HG03064 (cell line): ENCODE data around the gene KLHL22.
A peak's percentile ranks its signal among the peaks of the same experiment; 100 is the strongest.
"Not testable (repeated sequence)": the region's sequence is repeated elsewhere in the genome, so short reads cannot be mapped to it uniquely, and the experiment has no call there.

Source experiments
- ATAC-seq: cut with Tn5 transposase; IDR thresholded peaks from one replicate; pipeline ENCODE4 v1.9.1; 2021; ENCODE audit warnings: low read depth; ENCODE audit not compliant: unreplicated experiment

The KLHL22 gene

GRCh38 chr22:20524004-20524481 lies 28.4 kb upstream of the KLHL22 start:
- ATAC-seq: no peak

GRCh38 chr22:20523086-20523983 lies 27.7 kb upstream of the KLHL22 start:
- ATAC-seq: no peak

GRCh38 chr22:20522134-20523004 lies 26.8 kb upstream of the KLHL22 start:
- no peak for ATAC-seq

GRCh38 chr22:20520093-20520511 lies 24.5 kb upstream of the KLHL22 start:
- no peak for ATAC-seq

GRCh38 chr22:20519558-20519957 lies 24.0 kb upstream of the KLHL22 start:
- ATAC-seq: no peak

GRCh38 chr22:20517841-20518592 lies 22.4 kb upstream of the KLHL22 start:
- no peak for ATAC-seq

GRCh38 chr22:20517422-20517821 lies 21.8 kb upstream of the KLHL22 start:
- ATAC-seq: no peak

GRCh38 chr22:20516399-20516798 lies 20.8 kb upstream of the KLHL22 start:
- no peak for ATAC-seq

GRCh38 chr22:20514658-20515406 lies 19.2 kb upstream of the KLHL22 start:
- ATAC-seq: no peak

GRCh38 chr22:20511578-20512229 lies 16.1 kb upstream of the KLHL22 start:
- no peak for ATAC-seq

- no peak for ATAC-seq
Observed at GRCh38 chr22:20510811-20511577, 15.4 kb upstream of the KLHL22 start.

GRCh38 chr22:20509344-20510047 lies 13.9 kb upstream of the KLHL22 start:
- ATAC-seq: no peak

- no peak for ATAC-seq
Observed at GRCh38 chr22:20508815-20509271, 13.2 kb upstream of the KLHL22 start.

GRCh38 chr22:20508067-20508755 lies 12.6 kb upstream of the KLHL22 start:
- not testable (repeated sequence) for ATAC-seq

GRCh38 chr22:20507253-20508066 lies 11.9 kb upstream of the KLHL22 start, which contains the start of gene MED15:
TSS of gene MED15 (plus strand) at chr22:20507610. CDS start at chr22:20507679, 69 bp downstream.
- peak; percentile 69 for ATAC-seq

GRCh38 chr22:20506543-20507252 lies 11.1 kb upstream of the KLHL22 start:
- no peak for ATAC-seq
